Astrocyte of the hippocampus (primary cell): ENCODE results near the gene SAMD14.
A peak's percentile ranks its signal among the peaks of the same experiment; 100 is the strongest.

Experiments used
- DNase-seq: peaks from one replicate; pipeline ENCODE4 v3.0.0; 2011; ENCODE audit warnings: low read depth, low spot score

Gene SAMD14

DNA sequence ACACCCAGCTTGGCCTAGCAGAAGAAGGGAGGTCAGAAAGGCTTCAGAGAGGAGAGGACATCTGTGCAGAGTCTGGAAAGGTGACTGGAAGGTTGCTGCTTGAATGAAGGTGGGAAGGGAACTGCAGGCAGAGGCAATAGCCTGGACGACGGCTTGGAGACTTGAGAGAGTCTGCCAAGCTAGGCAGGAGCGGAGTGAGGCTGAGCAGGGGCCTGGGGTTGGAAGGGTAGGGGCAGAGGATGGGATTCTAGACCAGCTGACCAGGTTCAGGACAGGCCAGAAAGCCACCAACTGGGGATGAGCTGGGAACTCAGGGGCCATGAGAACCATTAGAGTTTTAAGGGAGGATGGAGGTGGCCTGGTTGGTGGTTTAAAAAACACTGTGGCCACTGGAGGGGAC lies 35.5 kb upstream of the SAMD14 start:
- DNase-seq, result no peak

GRCh38 chr17:50165066-50165465 lies 35.1 kb upstream of the SAMD14 start:
- DNase-seq, result no peak

DNA sequence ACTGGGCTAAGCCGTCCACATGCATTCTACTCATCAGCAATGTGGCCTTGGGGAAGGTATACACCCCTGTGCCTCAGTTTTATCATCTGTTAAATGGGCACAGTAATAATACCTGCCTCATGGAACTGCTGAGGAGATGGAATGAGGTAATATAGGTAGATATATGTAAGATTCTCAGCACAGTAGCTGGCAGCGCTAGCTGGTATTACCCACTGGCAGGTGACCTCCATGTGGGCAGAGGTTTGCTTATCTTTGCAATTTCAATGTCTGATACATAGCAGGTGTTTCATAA lies 34.7 kb upstream of the SAMD14 start:
- no peak for DNase-seq

- DNase-seq, result no peak
Observed at GRCh38 chr17:50163843-50164696, 34.1 kb upstream of the SAMD14 start.

- DNase-seq, result no peak
Observed at GRCh38 chr17:50162466-50163254, 32.7 kb upstream of the SAMD14 start.

GRCh38 chr17:50161911-50162288 lies 31.9 kb upstream of the SAMD14 start:
- no peak for DNase-seq

- DNase-seq, result peak; percentile 97
Observed at GRCh38 chr17:50161023-50161910, 31.3 kb upstream of the SAMD14 start.

DNA sequence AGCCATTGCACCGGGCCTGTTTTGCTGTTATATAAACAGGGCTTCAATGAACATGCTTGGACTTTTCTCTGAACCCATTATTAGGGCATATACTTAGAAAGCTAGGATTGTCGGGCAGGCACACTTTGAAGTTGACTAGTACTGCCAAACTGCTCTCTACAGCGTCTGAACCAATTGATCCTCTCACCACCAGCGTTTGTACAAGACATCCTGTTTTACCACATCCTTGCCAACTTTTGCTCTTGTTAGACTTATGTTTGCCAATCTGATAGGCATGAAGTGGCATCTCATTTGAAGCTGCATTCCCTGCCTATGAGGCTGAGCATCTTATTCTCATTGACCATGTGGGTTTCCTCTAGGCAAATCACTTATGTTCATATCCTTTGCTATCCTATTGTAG lies 27.9 kb upstream of the SAMD14 start:
- no peak for DNase-seq

DNA sequence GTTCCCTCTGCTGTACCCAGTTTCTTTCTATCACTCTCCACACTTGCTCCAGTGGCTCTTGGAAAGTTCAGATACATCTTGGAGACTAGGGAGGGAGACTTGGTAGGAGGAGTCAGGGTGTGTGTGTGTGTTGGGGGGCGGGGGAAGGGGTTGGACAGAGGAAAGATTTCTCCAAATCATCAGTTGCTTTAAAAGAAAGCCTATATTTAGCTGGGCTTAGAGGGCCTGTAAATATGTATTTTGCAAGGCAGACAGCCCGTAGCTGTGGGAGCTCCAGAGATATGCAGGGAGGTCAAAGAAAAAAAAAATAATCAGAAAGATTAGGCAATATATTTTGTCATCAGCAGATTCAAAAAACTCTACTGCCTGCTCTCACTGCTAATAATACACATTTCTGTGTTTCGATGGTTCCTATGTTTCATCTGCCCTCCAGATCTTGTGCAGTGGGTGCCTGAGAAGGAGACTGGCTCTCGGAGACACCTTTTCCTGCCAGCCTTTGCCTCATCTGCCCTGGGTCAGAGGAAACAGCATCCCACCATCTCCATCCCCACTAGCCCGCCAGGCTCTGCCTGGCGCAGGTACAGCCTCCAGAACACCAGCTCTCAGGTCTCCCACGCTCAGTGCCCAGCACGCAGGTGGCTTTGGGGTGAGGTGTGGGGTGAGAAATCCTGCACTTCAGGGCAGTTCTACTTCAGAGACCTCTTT lies 25.3 kb upstream of the SAMD14 start:
- no peak for DNase-seq

DNA sequence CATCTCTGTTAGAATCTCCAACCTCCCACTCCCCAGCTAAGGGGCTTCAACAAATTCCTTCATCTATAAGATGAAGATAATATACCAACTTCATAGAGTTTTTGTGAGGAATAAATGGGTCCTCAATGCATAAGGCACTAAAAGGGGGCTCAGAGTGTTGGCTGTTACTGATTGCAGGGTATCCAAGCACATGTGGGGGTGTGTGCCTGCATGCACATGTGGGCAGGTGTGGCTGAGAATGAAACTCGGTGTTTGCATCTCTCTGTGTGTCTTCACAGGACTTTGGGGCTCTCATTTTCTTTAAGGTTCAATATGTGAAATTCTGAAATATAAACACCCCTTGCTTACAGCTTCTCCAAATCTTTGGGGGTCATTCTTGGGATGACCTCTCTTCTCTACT lies 24.6 kb upstream of the SAMD14 start:
- no peak for DNase-seq

DNA sequence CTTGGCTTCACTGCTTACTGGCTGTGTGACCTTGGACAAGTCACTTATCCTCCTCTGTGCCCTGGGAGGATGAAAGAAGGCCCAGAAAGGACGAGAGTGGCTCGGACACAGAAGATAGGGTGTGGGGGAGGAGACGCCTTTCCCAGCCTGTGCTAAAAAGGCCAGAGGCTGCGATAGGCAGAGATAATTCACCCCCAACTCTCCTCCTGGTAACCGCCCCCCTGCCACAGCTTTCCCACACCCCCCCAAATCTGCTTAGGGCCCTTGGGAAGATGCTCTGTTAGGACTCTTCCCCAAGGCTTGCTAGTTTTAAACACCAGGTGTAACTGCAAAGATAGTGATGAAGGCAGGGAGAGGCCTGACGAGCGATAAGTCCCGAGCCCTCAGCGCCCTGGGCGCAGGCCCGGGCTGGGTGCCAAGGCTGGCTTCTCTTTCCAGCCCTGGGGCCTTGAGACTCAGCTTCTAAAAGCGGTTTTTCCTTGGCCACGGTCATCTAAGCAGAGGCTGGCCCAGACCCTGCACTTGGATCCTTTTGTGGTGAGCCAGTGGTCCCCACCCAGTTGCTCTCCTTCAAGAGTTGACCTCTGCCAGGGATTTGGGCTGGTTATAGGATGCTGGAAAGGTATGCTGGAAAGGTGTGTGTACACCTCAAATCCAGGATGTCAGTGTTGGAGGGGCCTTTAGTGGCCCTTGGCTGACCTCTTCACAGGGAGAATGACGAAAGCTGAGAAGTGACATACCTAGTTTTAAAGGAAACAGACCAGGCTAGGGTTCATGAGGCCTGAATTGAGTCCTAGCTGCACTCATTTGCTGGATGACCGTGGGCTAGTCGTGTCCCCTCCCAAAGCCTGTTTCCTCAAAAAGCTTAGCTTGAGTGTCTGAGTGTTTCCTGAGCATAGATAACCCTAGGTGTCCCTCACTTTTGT lies 24.0 kb upstream of the SAMD14 start:
- DNase-seq, result peak; percentile 61

DNA sequence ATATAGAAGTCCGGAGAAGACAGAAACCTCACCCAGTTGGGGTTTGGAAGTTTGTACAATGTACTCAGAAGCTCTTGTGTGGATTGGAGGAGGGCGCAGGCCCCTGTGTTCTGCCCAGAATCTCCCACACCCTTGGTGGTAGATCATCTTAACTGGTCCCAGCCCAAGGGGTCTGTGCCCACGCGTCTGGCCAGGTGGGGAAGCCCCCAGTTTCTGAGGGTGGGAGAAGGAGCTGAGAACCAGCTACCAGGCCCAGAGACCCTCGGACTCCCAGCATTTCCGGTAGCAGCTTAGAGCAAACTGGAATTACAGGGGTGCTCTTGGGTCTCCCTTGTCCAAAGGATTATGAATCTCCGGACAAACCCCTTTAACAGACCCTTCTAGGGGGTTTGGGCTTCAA lies 22.8 kb upstream of the SAMD14 start:
- no peak for DNase-seq

DNA sequence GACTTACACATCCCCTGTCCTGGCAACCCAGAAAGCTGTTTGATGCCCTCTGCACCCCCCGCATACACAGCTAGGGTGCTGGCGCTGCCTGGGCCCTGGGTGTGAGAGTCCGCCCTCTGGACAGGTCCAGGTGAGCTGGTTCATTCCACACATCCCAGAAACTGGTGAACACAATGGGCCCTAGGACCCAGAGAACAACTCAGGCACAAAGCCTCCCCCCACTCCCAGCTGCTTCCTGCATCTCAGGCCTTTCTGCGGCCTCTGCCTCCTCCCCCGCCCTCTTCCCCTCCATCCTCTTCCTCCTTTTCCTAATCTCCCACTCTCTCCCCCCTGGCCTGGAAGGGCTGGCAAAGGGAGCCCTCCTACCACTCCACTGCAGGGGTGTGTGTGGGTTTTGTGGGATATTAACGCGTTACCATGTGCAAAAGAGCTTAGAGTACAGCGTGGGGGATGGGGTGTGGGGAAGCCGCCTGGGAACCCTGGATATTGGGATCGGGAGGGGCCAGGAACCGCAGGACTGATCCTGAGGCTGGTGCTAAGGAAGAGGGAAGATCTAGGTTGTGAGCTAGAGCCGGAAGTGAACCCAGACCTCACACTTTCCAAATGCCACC lies 22.1 kb upstream of the SAMD14 start:
- DNase-seq, result peak; percentile 90

- DNase-seq, result peak; percentile 97
Observed at GRCh38 chr17:50151041-50151936, 21.3 kb upstream of the SAMD14 start.

DNA sequence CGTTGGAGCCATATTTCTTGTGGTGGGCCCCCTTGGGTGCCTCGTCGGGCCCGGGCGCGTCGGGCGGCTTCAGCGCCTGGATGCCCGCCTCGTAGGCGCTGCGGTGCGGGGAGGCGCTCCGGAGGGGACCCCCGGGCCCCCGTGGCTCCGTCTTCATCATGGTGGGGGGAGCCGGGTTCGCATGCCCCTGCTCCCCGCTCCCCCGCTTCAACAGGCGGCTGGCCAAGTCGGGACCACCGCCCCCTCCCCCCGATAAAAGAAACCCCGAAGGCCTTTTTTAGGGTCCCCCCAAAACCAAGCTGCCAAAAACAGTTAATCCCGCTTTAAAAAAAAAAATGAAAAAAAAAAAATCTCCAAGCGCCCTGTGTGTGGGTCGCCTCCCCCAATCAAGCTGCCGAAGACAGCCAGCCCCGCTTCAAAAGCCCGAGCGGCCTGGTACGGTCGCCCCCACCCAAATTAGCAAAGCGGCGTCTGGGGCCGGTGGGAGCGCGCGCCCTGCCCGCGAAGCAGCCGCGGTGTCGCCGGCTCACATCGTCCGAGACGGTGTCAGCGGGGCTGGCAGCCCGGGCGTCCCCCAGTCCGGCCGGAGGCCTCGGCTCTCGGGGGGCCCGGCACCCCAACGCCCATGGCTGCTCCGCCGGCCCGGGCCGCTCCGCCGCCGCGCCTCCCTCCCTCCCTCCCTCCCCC lies 20.5 kb upstream of the SAMD14 start, which contains the start of gene PPP1R9B:
TSS of gene PPP1R9B (minus strand) at position 324 of the 687 bp plus-strand sequence. CDS start at position 160, 164 bp downstream.
- DNase-seq, result no peak

DNA sequence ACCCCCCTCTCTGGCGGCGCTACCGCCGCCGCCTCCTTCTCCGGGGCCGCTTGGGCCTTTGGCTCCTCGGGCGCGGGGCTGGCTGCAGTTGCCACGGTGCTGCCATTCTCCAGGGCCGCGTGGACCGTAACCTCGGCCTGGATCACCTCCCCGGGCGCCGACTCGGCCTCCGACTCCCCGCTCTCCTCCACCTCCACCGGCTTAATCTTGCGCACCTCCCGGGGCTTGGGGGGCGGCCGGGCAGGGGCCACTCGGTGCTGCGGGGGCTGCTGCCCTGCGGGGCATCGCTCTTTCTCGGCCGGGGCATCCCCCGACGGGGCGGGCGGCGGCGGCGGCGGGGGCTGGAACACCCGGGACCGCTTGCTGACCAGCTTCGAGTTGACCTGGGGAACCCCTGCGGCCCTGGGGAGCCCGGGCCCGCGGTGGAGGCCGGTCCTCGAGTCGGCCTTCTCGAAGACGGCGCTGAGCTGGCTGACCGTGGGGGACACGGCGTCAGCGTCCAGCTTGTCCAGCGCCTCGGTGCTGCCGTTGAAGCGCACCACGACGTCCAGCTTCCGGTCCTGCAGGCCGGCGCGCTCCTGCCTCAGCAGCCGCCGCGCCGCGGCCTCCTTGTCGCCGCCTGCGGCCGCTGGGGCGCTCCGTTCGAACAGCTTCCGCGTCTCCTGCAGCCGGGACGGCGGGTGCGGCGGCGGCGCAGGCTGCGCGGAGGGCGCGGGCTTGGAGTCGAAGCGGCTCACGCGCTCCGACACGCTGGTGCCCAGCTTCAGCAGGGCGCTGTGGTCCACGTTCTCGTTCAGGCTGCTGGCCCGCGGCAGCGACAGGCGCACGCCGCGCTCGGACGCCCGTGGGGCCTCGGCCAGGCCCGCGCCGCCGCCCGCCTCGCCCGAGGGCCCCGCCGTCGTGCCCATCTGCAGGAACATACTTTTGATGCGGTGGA lies 19.7 kb upstream of the SAMD14 start:
- peak; percentile 80 for DNase-seq

DNA sequence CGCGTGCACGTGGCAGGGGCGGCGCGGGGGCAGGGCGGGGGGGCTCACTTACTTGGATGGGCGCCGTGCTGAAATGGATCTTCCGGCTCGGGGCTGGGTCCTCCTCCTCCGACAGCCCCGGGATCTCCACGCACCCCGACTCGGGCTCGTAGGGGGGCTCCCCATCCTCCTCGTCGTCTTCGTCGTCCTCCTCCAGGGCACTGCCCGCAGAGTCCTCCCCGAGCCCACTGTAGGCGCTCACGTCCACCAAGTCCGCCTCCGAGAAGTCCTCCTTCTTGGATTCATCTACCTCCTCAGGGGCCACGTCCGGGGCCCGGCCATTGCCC lies 19.1 kb upstream of the SAMD14 start:
- DNase-seq, result no peak
